ENCODE data around the gene RPL6. TPM values are rescaled to one million over a fixed set of nuclear protein-coding genes. Genes with fewer than 3 reads are reported as not detected.
"Not testable (repeated sequence)": the region's sequence is repeated elsewhere in the genome, so short reads cannot be mapped to it uniquely, and the experiment has no call there.

Gene RPL6
- total RNA-seq, 2 donors from 2014 or later: 700 to 967 TPM

DNA sequence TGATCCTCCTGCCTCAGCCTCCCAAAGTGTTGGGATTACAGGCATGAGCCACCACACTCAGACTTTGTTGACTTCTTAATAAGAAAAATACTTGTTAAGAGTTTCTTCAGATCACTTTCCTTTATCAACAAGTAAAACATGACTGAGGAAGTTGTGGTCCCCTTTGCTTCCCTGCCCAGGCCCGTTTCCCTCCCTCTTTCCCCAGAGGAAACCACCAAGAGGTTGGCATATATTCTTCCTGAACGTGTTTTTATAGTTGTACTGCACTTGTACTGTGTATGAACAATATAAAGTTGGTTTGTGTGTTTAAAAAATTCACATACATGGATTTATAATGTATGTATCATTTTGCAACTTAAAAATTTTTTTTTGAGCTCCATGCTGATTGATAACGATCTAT, 37.7 kb upstream of the RPL6 start:
- no peak overlapping the region for H3K4me3 ChIP-seq

GRCh38 chr12:112446008-112446725, 36.8 kb upstream of the RPL6 start:
- H3K4me3 ChIP-seq: no peak overlapping the region
- peaks cover 32% of the 10 kb centered on the region for H3K36me3 ChIP-seq
- no peak overlapping the region for H3K27ac ChIP-seq
- TF ChIP-seq, protein P1, sequence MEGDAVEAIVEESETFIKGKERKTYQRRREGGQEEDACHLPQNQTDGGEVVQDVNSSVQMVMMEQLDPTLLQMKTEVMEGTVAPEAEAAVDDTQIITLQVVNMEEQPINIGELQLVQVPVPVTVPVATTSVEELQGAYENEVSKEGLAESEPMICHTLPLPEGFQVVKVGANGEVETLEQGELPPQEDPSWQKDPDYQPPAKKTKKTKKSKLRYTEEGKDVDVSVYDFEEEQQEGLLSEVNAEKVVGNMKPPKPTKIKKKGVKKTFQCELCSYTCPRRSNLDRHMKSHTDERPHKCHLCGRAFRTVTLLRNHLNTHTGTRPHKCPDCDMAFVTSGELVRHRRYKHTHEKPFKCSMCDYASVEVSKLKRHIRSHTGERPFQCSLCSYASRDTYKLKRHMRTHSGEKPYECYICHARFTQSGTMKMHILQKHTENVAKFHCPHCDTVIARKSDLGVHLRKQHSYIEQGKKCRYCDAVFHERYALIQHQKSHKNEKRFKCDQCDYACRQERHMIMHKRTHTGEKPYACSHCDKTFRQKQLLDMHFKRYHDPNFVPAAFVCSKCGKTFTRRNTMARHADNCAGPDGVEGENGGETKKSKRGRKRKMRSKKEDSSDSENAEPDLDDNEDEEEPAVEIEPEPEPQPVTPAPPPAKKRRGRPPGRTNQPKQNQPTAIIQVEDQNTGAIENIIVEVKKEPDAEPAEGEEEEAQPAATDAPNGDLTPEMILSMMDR (IDR thresholded peaks at IDR 0.05): no peak
- H3K4me1 ChIP-seq: no peaks in the 10 kb centered on the region
- DNase-seq (ENCODE audit: low spot score): no peak
- no peaks in the 10 kb centered on the region for H3K9me3 ChIP-seq
- no peaks in the 10 kb centered on the region for H3K27me3 ChIP-seq

More for the DNA sequence above, 37.7 kb upstream of the RPL6 start:
- TF ChIP-seq, protein P1 (IDR thresholded peaks at IDR 0.05): no peak
- H3K9me3 ChIP-seq: no peaks in the 10 kb centered on the region
- peaks cover 37% of the 10 kb centered on the region for H3K36me3 ChIP-seq
- H3K27me3 ChIP-seq: no peaks in the 10 kb centered on the region
- no peak overlapping the region for H3K27ac ChIP-seq
- no peaks in the 10 kb centered on the region for H3K4me1 ChIP-seq
- DNase-seq (ENCODE audit: low spot score): no peak

DNA sequence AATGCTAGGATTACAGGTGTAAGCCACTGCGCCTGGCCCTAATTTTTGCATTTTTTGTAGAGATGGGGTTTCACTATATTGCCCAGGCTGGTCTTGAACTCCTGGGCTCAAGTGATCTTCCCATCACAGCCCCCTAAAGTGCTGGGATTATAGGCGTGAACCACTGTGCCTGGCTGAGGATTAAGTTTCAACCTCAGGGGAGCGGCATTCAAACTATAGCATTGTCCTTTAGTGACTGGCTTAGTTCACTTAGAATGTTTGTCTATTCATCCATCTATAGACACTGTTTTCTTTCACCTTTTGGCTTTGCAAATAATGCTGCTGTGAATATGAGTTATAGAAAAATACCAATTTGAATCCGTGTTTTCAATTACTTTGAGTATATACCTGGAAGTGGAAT, 34.5 kb upstream of the RPL6 start:
- Histone ChIP-seq H3K27me3 (no peaks in the 10 kb centered on the region), H3K36me3 (peaks cover 13% of the 10 kb centered on the region), H3K4me3 (no peak overlapping the region), H3K9me3 (no peaks in the 10 kb centered on the region), H3K4me1 (peaks cover 0 to 4% of the 10 kb centered on the region in 2 donors), H3K27ac (no peak overlapping the region)
- TF ChIP-seq, protein P1 (IDR thresholded peaks at IDR 0.05): no peak
- DNase-seq (ENCODE audit: low spot score): no peak

DNA sequence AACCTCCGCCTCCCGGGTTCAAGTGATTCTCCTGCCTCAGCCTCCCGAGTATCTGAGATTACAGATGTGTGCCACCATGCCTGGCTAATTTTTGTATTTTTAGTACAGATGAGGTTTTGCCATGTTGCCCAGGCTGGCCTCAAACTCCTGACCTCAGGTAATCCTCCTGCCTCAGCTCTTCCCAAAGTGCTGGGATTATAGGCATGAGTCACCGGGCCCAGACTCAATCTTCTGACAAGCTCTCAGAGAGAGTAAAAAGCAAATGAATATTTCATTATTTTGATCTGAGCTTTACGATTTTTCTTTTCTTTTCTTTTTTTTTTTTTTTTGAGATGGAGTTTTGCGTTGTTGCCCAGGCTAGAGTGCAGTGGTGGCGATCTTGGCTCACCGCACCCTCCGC, 31.2 kb upstream of the RPL6 start:
- H3K27me3 ChIP-seq; H3K36me3 ChIP-seq; H3K27ac ChIP-seq; H3K9me3 ChIP-seq; DNase-seq (ENCODE audit: low spot score); H3K4me3 ChIP-seq; H3K4me1 ChIP-seq: not testable (repeated sequence)

GRCh38 chr12:112439769-112440168, 30.4 kb upstream of the RPL6 start:
- H3K27ac ChIP-seq: no peak overlapping the region
- H3K9me3 ChIP-seq: no peaks in the 10 kb centered on the region
- H3K4me3 ChIP-seq: no peak overlapping the region
- no peak for DNase-seq (ENCODE audit: low spot score)
- no peaks in the 10 kb centered on the region for H3K27me3 ChIP-seq
- H3K4me1 ChIP-seq: peaks cover 0 to 9% of the 10 kb centered on the region in 2 donors
- H3K36me3 ChIP-seq: no peaks in the 10 kb centered on the region
- TF ChIP-seq, protein P1 (IDR thresholded peaks at IDR 0.05): no peak

DNA sequence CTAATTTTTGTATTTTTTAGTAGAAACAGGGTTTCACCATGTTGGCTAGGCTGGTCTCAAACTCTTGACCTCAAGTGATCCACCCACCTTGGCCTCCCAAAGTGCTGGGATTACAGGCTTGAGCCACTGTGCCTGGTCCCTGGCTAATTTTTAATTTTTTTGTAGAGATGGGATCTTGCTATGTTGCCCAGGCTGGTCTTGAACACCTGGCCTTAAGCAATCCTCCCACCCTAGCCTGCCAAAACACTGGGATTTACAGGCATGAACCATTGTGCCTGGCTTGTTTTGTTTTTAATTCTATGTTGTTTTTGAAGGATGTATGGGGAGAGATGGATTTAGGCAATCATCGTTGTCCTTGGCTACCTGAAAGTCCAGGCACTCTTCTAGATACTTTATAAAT, 29.2 kb upstream of the RPL6 start:
- not testable (repeated sequence) for H3K27me3 ChIP-seq; H3K4me1 ChIP-seq; H3K27ac ChIP-seq; DNase-seq (ENCODE audit: low spot score); H3K36me3 ChIP-seq; H3K9me3 ChIP-seq; H3K4me3 ChIP-seq

DNA sequence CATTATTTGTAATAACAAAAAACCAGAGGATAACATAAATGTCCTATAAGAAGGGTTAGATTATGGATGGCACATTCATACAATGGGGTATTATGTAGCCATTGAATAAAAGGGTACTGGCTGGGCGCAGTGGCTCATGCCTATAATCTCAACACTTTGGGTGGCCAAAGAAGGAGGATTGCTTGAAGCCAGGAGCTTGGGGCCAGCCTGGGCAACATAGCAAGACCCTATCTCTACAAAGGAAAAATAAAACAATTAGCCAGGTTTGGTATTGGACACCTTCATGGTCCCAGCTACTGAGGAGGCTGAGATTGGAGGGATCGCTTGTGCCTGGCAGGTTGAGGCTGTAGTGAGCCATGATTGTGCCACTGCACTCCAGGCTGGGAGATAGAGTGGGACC, 24.1 kb upstream of the RPL6 start:
- H3K36me3 ChIP-seq: no peaks in the 10 kb centered on the region
- TF ChIP-seq, protein P1 (IDR thresholded peaks at IDR 0.05): no peak
- no peak overlapping the region for H3K4me3 ChIP-seq
- no peaks in the 10 kb centered on the region for H3K9me3 ChIP-seq
- H3K27me3 ChIP-seq: no peaks in the 10 kb centered on the region
- no peak for DNase-seq (ENCODE audit: low spot score)
- no peak overlapping the region for H3K27ac ChIP-seq
- H3K4me1 ChIP-seq: peaks cover 0 to 4% of the 10 kb centered on the region in 2 donors

All from right atrium auricular region (tissue), 2 donors.